Smooth muscle cell (in vitro differentiated cells): ENCODE data around the gene HOXA11. TPM values are rescaled to one million over a fixed set of nuclear protein-coding genes. Genes with fewer than 3 reads are reported as not detected.

ENCODE experiments used
- DNase-seq: peaks from one replicate; lab custom pipeline; 2025; ENCODE audit not compliant: unreplicated experiment; lab: John Stamatoyannopoulos, UW
- H2AFZ ChIP-seq: fragments of 200-600 bp; sonication (generic); 2 replicates; pipeline ENCODE4 v1.6.0; 2016; ENCODE audit warnings: antibody characterized with exemption, low read depth, mild to moderate bottlenecking
- H3F3A ChIP-seq: fragments of 200-600 bp; sonication (generic); 2 replicates; pipeline ENCODE4 v1.6.0; 2017; ENCODE audit warnings: antibody characterized with exemption, low read depth
- H3K27ac ChIP-seq: fragments of 200-600 bp; sonication (generic); 2 replicates; pipeline ENCODE4 v1.5.1; 2016; ENCODE audit warnings: low read depth, mild to moderate bottlenecking
- H3K27me3 ChIP-seq: fragments of 200-600 bp; sonication (generic); 2 replicates; pipeline ENCODE4 v1.6.1; 2016; ENCODE audit warnings: low read depth, mild to moderate bottlenecking
- H3K36me3 ChIP-seq: fragments of 200-600 bp; sonication (generic); 2 replicates; pipeline ENCODE4 v1.5.1; 2016; ENCODE audit warnings: low read depth
- H3K4me1 ChIP-seq: fragments of 200-600 bp; sonication (generic); 2 replicates; pipeline ENCODE4 v1.5.1; 2016; ENCODE audit warnings: low read depth
- H3K4me2 ChIP-seq: fragments of 200-600 bp; sonication (generic); 2 replicates; pipeline ENCODE4 v1.6.0; 2016; ENCODE audit warnings: mild to moderate bottlenecking
- H3K4me3 ChIP-seq: fragments of 200-600 bp; sonication (generic); 2 replicates; pipeline ENCODE4 v1.5.1; 2016; ENCODE audit warnings: mild to moderate bottlenecking
- H3K79me2 ChIP-seq: fragments of 200-600 bp; sonication (generic); 2 replicates; pipeline ENCODE4 v1.6.0; 2016; ENCODE audit warnings: low read depth, mild to moderate bottlenecking
- H3K9ac ChIP-seq: fragments of 200-600 bp; sonication (generic); 2 replicates; pipeline ENCODE4 v1.6.0; 2016; ENCODE audit warnings: low read depth
- H3K9me3 ChIP-seq: fragments of 200-600 bp; sonication (generic); replicated peaks from 2 replicates; pipeline ENCODE4 v1.5.1; 2016; ENCODE audit warnings: low read depth
- H4K20me1 ChIP-seq: fragments of 200-600 bp; sonication (generic); 2 replicates; pipeline ENCODE4 v1.6.0; 2016; ENCODE audit warnings: low read depth
- CTCF ChIP-seq: fragments of 200-600 bp; sonication (generic); IDR thresholded peaks from 2 replicates; pipeline ENCODE4 v1.5.1; 2017; ENCODE audit warnings: borderline replicate concordance, mild to moderate bottlenecking, antibody characterized with exemption; ENCODE audit not compliant: insufficient read depth, poor library complexity, severe bottlenecking
- WGBS: methylation state at CpG from one replicate; pipeline ENCODE4 v1.1.7; 2016; ENCODE audit warnings: low lambda C conversion rate; 5-methylcytosine and 5-hydroxymethylcytosine counted together
- polyA plus RNA-seq: library from polyadenylated mRNA; unstranded; fragments of >200 nt; fragmentation: Nextera tagmentation; extraction: Ambion mirVana; gene quantifications from 2 replicates; pipeline ENCODE4 v1.2.1, GENCODE V29; 2016
- total RNA-seq: library from RNA; depleted of rRNA; stranded (reverse); fragments of >200 nt; gene quantifications from 2 replicates; pipeline ENCODE4 v1.2.3, GENCODE V29; 2014

Gene HOXA11
- total and polyA plus RNA-seq, 2 experiments from 2014 or later: 20.3 to 27.7 TPM

- Histone ChIP-seq H3K36me3 (no peaks in the 10 kb centered on the region), H3K9ac (peak overlapping the region; percentile 18), H3K27me3 (peaks cover 33% of the 10 kb centered on the region), H3F3A (peaks cover 8% of the 10 kb centered on the region), H3K9me3 (no peaks in the 10 kb centered on the region), H2AFZ (peak overlapping the region; percentile 71), H4K20me1 (no peaks in the 10 kb centered on the region), H3K4me1 (peaks cover 8% of the 10 kb centered on the region), H3K4me2 (peak overlapping the region; percentile 86), H3K79me2 (peaks cover 66% of the 10 kb centered on the region), H3K27ac (no peak overlapping the region), H3K4me3 (peak overlapping the region; percentile 56)
- TF ChIP-seq CTCF: no peak
- WGBS: 3% methylated on average over 41 of the region's 41 CpGs
- no peak for DNase-seq
These were observed 19.9 kb upstream of the HOXA11 start for GRCh38 chr7:27204851-27205322.

DNA sequence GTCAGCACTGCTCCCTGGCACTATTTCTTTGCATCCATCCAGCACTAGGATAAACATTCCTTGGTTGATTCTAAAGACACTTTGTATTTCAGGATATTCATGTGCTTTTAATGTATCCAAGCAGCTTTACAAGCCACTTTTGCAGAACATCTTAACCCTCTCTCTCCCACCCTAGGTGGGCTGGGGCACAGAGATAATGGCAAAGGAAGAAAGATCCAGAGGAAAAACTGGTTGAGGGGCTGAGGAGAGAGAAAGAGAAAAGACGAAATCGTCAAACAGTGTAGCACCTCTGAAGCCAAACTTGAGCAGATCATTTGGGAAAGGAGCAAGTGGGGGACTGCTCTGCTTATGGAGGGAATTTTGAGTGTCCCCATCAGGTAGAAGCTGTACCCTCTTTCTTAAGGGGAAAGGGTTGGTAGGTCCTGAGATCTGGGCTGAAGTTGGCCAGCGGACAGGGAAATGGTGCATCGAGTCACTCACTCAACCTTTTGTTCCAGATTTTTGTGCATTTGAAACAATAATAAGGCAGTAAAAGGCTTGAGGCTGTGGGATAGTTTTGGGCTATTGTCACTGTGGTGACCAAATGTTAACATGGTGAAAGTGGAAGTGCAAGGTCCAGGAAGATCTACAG, 19.0 kb upstream of the HOXA11 start:
- 60% methylated on average over 4 of the region's 4 CpGs for WGBS
- H2AFZ ChIP-seq: peak overlapping the region; percentile 71
- no peaks in the 10 kb centered on the region for H3K36me3 ChIP-seq
- peak overlapping the region; percentile 56 for H3K4me3 ChIP-seq
- peaks cover 8% of the 10 kb centered on the region for H3K4me1 ChIP-seq
- no peak for TF ChIP-seq CTCF
- H3K27me3 ChIP-seq: peaks cover 33% of the 10 kb centered on the region
- peaks cover 8% of the 10 kb centered on the region for H3F3A ChIP-seq
- no peak for DNase-seq
- peaks cover 69% of the 10 kb centered on the region for H3K79me2 ChIP-seq
- no peaks in the 10 kb centered on the region for H3K9me3 ChIP-seq
- H3K4me2 ChIP-seq: peak overlapping the region; percentile 86
- no peak overlapping the region for H3K9ac ChIP-seq
- no peak overlapping the region for H3K27ac ChIP-seq
- H4K20me1 ChIP-seq: peaks cover 2% of the 10 kb centered on the region

- Histone ChIP-seq H3K4me1 (peaks cover 8% of the 10 kb centered on the region), H3K9me3 (no peaks in the 10 kb centered on the region), H3K4me2 (peak overlapping the region; percentile 86), H4K20me1 (peaks cover 8% of the 10 kb centered on the region), H3K27me3 (peaks cover 33% of the 10 kb centered on the region), H3K4me3 (peak overlapping the region; percentile 56), H3K79me2 (peaks cover 75% of the 10 kb centered on the region), H2AFZ (peak overlapping the region; percentile 39), H3F3A (peaks cover 8% of the 10 kb centered on the region), H3K9ac (no peak overlapping the region), H3K27ac (no peak overlapping the region), H3K36me3 (no peaks in the 10 kb centered on the region)
- no peak for DNase-seq
- 47% methylated on average over 10 of the region's 10 CpGs for WGBS
- no peak for TF ChIP-seq CTCF
These were observed 18.4 kb upstream of the HOXA11 start for GRCh38 chr7:27203365-27203953.

GRCh38 chr7:27202862-27203134, 17.8 kb upstream of the HOXA11 start:
- 23% methylated on average over 3 of the region's 3 CpGs for WGBS
- H4K20me1 ChIP-seq: peaks cover 15% of the 10 kb centered on the region
- no peak for TF ChIP-seq CTCF
- H3K9ac ChIP-seq: no peak overlapping the region
- H2AFZ ChIP-seq: peak overlapping the region; percentile 39
- no peak overlapping the region for H3K27ac ChIP-seq
- H3K79me2 ChIP-seq: peaks cover 82% of the 10 kb centered on the region
- H3K4me1 ChIP-seq: peaks cover 4% of the 10 kb centered on the region
- peak overlapping the region; percentile 86 for H3K4me2 ChIP-seq
- H3K27me3 ChIP-seq: peaks cover 33% of the 10 kb centered on the region
- H3F3A ChIP-seq: peaks cover 8% of the 10 kb centered on the region
- DNase-seq: no peak
- no peaks in the 10 kb centered on the region for H3K36me3 ChIP-seq
- no peaks in the 10 kb centered on the region for H3K9me3 ChIP-seq
- H3K4me3 ChIP-seq: peak overlapping the region; percentile 56
